ENCODE results near the gene TTLL8.

Gene TTLL8

DNA sequence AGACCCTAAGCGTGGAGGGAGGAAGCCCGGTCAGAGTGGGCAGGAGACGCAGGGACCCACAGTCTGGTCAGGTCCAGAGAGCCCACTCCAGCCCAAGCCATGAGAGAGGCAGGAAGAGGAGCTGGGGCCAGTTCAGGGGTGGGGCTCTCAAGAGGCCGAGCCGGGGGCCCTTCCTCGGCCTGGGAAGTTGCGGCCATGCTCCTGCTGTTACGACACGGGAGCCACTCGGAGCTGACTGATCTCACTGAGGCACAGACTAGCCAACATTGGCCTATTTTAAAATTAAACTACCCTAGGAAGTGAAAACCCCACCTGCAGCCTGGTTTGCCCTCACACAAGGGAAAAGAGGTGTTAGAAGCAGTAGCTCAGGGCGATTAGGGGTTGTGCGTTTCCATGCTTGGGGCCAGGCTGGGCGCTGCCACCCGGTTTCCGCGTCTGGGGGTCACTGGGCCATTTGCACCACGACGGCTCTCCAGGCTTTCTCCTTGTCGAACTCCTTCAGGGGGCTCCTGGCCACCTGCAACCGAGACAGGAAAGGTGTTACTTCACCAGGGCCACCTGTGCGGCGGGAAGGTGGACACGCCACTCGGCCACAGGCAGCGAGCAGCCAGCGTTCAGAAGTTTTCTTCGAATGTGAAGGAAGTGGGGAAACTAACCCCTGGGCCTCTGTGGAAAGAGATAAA is 3.2 kb upstream of the TTLL8 start:
- no peak for DNase-seq

DNA sequence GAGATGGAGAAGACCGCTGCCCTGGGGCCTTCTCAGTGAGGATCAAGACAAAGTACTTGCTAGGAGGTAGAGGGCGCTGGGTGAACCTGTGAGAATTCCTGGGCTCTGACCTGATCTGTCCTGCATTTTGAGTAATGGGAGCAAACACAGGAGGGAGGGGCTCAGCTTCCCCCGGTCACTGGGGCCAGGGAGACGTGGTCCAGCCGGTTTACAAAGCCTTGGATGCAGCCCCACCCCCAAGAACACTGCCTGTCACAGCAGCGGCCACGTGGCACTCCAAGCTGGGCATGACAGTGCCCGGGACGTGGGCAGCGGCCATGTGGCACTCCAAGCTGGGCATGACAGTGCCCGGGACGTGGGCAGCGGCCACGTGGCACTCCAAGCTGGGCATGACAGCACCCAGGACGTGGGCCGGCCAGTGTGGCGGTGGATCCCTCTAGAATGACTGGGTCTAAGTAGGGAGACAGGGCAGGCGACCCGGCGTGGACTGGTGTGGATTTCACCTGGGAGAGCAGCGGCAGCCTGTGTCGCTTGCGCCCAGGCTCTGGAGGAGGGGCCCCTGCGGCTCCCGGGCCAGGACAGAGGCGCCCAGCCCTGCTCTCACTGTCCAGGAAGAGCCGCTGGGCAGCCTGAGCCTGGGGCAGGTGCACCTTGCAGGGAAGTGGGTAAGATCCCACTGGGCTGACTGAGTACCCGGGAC is 2.5 kb upstream of the TTLL8 start:
- no peak for DNase-seq

DNA sequence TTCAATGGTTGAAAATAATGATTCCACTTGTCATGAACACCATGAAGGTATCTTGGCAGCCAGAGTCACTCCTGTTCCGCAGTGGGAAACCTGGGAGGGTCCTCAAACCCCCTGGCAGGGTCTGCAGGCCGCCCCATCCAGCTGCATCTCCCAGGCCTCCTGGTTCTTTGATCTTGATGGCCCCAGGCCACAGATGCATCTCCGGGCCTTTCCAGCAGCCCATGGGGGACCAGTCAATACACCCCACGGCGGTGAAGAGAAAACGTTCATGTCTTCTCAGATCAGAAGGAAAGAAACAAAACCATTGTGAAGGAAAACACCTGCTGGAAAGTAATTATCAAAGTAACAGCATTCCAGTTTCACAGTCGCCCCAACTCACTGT is 1.8 kb upstream of the TTLL8 start:
- no peak for DNase-seq

DNA sequence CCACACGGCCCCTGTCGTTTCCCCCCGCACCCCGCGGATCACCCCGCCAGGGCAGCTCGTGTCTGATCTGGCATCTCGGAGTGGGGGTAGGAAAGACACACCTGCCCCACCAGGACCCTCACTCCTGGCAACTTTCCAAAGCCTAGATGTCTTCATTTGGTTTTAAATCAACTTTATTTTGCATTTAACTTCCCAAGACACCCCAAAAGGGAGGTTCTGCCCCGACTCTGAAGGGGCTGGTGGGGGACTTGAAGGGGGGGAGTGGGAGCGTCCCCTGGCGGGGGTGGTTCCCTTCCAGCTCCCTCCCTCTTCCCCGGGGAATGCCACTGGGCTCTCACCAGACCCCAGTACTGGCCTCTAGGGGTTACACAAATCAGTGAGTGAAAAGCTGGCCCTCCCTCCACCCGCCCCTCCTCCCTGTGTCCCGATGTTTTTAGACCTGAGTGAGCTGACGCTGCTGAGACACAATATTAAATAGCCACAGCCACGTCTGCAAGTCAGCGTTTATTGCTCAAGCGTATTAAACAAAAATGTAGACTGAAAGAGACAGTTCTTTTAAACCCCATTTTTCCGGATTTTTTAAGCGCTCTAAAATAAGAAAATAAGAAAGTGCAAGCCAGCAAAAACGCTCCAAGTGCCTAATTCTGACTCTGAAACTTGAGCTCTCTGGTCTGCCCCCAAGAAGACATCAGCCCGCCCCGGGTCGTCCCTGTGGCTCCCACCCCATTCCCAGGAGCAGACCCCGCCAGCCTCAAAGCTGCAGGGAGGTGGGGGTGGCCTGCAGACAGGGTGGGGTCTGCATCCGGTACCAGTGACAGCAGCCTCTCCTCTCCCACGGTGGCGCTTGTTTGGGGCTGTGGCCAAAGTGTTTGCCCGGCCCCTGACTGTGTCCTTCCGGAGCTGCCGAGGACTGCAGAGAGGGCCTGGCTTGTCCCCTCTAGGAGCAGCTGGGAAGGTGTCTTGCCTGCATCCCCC is 1.1 kb upstream of the TTLL8 start:
- no peak for DNase-seq

DNA sequence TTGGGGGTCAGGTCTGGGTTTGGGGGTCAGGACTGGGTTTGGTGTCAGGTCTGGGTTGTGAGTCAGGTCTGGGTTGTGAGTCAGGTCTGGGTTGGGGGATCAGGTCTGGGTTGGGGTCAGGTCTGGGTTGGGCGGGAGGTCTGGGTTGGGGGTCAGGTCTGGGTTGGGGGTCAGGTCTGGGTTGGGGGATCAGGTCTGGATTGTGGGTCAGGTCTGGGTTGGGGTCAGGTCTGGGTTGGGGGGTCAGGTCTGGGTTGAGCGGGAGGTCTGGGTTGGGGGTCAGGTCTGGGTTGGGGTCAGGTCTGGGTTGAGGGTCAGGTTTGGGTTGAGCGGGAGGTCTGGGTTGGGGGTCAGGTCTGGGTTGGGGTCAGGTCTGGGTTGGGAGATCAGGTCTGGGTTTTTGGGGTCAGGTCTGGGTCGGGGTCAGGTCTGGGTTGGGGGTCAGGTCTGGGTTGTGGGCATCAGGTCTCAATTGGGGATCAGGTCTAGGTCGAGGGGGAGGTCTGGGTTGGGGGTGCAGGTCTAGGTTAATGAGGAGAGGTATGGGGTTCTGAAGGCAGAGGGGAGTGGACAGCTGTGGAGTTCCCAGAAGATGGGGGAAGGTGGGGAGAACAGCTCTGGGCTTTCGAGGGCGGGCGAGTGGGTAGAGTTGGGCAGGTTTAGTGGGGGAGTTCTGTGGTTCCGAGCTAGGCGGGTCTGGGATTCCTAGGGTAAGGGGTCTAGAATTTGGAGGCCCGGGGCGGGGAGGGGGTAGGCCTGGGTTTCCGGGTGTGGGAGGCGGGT is 629 bp downstream of the TTLL8 start:
- DNase-seq = no peak

DNA sequence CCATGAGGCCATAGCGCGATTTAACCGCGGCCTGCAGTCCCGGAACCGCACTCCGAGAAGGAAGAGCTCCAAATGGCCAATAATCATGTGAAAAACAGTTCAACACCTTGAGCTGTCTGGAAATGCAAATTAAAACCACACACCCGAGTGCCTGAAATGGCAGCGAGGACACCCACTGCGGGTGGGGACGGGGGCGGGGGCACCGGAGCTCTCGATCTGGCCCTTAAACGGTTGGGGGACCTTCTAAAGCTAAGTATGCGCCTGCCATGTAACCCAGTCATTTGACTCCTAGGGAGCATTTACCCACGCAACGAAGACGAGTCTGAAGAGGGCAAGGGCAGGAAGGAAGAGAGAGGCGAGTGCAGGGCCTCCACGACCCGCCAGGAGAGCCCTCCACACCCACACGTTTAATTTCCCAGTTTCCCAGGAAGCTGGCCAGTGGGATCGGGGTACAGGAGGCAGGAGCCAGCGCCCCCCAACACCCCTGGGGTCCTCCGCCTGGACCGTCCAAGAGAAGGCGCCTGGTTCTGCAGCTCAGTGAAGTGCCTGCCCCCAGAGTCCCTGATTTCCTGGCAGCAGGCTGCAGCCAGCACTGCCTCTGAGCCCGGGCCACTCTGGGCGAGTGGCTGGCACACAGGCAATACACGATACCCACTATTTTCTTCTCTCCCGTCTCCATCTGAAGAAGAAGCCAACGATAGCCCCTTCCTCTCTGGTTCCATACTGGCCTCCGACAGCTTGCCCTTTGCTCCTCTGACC is 1.7 kb downstream of the TTLL8 start:
- no peak for DNase-seq

DNA sequence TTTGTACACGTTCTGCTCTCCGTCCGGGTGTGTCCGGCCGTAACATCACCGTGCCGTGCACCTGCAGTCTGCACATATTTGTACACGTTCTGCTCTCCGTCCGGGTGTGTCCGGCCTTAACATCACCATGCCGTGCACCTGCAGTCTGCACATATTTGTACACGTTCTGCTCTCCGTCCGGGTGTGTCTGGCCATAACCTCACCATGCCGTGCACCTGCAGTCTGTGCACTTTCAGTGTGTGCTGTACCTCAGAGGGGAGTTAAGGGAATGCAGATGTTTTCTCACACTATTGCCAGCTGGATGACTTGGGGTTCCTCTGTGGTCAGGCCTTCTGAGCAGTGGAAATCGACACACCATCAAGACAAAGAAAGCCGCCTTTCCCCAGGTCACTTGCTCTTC is 4.2 kb downstream of the TTLL8 start:
- no peak for DNase-seq

DNA sequence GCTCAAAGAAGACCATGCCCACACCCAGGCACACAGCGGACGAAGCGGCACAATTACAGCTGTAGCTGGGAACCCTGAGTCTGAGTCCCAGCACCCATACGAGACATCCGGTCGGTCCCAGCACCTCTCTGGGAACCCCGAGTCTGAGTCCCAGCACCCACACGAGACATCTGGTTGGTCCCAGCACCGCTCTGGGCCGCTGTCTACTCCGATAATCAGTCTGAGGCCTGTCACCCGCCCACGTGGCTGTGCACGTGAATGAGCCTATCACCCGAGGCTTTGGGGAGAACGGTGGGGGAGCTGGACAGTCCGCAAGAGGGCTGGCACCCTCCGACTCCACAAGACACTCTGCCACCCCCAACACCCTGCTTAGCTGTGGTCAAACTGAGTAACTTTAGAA is 6.2 kb downstream of the TTLL8 start:
- no peak for DNase-seq

DNA sequence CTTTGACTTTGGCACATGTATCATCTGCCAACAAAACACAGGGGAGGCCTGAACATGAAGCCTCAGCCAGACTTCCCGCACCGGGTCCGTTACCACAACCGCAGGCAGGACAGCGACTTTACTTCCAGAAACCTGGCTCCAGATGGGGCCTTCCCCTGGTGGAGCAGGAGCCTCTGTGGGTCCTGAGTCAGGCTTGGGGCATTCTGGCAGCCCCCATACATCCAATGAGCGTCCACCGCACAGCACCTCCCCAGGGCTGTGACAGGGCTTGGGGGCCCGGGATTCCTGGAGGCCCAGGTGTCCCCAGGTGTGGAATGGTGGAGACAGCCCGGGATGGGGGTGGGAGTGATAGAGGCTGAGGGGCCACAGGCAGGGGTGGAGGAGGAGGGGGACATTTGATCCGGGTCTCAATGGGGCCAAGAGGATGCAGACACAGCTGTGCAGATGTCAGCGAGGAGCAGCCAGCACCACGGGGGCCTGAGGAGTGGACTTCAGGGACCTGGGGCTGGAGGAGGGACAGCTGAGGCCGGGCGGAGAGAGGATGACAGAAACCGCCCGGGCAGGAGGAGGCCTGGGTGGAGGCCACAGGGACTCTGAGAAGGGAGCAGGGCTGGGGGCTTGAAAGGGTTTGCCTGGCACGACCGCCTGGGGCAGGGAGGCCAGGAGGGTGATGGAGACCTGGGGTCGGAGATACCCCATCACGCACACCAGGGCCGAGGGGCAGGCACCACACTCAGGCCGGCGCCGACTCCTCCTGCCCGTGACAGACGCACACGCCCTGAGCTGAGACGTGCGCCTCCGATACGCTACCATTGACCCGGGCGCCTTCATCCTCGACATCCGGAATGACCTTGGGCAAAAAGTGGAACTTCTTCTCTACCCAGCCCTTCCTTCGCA is 8.6 kb downstream of the TTLL8 start:
- no peak for DNase-seq

DNA sequence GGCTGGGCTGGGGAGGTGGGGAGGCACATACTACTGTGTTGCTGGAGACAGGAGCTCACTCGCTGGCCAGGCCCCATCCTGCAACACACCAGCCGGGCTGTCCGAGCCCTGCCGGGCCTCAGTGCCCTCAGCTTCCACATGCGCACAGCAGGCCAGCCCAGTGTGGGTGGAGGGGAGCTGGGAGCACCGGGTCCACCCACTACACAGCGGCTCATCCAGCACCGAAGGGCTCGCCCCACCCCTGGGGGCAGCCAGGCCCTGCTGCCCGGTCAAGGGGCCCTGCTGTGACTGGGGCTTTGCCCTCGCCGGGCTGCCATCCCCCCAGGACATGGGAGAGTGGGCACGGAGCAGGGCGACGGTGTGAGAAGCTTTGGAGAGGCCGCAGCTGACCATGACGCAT is 9.3 kb downstream of the TTLL8 start:
- no peak for DNase-seq

DNA sequence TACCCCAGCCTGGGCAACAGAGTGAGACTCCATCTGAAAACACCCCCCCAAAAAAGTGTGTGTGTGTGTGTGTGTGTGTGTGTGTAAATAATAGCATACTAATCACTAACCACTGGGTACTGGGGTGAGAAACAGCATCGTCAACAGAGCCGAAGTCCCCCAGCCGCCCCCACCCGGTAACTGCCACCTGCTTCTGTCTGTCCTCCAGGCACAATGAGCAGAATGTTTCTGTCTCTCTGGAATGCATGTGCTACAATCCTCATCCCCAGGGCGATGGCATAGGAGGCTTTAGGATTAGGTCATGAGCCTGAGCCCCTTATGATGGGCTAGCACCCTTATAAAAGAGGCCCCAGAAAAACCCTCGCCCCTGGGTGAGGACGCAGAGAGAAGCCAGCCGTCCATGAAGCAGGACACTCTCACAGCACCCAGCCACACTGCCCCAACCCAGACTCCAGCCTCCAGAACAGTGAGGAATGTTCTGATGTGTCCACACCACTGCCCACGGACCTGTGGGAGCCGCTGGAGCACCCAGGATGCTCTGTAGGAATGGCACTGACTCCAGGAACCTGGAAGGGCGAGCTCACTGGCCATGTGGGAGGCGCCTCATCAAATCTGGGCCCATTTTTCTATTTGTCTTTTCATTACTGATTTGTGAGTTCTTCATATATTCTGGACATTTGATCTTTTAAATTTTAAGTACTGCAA is 9.9 kb downstream of the TTLL8 start:
- DNase-seq = no peak

DNA sequence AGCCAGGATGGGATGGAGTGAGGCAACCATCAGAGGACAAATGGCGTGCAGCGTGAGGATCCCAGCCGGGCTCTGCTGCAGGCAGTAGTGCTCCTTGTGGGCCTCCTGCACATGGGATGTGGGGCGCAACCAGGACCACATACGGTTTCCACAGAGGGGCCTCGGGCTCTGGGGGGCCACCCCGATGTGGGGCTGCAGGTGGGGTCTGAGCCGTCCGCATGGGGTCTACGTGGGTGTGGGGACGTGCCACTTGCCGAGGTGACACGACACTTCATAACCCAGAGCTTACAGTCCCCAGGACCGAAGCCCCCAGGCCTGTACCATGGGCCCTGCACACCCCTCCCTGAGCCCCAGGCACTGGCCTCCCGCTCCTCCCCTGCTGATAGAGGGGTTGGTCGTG is 10.8 kb downstream of the TTLL8 start:
- no peak for DNase-seq

DNA sequence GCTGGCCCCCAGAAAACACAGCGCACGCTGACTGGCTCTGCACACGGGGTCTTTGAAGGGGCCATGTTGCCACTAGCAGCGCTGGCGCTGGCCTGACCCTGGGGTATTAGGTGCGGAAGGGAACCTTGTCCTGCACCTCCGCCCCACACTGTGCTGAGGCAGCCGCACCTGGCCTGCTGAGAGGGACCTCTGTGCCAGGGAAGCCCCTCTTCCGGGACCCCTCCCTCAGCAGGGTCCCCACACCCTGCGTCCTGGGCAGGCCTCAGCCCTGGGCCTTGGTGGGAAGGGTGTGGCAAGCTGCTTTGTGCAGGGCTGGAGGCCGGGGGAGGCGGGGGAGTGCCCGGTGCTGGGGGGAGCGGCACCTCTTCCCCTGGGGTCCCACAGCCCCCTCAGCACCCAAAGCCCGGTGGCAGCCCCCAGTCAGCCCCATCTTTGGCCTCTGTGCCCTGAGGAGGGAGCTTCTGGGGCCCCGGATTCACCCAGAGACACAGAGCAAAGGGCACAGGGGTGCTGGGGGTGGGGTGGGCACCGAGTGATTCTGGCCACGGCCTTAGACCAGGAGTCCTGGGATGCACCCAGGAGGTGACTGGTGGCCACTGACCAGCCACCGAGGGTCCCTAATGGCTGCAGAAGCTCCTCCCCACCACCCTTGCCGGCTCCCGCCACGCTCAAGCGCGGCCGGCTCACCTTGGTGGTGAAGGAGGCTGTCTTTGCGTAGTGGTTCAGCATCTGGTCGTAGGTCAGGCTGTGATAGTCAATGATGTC is 11.4 kb downstream of the TTLL8 start:
- DNase-seq = no peak

DNA sequence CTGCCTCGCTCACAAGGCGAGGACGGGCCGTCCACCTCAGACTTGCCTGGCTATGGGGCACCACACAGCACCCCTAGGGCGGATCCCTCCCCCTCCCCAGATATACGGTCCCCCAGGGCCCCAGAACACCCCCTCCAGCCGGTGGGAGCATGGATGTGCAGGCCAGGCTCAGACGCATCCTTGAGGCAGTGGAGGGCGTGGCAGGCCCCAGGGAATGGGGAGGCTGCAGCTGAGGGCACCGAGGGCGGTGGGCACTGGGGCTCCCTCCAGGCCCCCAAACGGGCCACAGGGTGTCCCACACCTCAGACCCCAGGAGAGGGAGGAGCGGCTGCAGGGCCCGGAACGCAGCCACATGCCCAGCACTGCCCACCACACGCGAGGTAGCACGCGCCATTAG is 12.1 kb downstream of the TTLL8 start:
- no peak for DNase-seq

DNA sequence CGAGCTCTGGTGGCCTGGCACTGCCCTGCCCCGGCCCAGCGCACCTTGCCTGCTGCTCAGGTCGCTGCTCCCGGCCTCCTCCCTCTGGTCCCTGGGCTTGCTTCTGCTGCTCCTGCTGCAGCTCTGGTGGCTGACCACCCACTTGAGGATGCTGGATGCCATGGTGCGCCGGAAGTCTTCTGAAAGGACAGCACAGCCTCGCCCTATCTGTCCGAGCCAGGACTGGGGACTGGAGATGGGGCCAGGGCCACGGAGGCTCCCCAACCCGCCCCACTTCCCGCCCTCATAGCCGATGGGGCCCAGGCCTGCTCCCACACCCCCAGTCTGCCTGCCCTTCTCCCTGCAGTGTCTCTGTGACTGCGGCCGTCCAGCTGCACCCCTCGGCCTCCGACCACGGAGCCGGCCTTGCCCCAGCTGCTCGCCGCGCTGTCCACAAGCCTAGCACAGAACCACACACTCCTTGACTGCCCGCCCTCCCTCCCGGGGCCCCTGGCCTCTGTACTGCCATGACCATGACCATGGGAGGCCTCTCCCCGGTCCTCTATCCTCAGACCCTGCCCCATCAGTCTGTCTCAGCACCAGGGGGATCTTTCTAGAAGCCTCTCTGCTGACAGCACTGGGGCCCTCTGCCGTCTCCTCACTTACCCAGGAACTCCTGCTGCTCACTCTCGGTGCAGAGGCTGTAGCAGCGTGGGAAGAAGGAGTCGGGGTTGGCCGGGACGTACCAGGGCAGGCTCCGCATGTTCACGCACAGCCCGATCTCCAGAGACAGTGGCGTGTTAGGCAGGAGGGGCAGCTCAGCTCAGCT is 12.7 kb downstream of the TTLL8 start:
- no peak for DNase-seq

DNA sequence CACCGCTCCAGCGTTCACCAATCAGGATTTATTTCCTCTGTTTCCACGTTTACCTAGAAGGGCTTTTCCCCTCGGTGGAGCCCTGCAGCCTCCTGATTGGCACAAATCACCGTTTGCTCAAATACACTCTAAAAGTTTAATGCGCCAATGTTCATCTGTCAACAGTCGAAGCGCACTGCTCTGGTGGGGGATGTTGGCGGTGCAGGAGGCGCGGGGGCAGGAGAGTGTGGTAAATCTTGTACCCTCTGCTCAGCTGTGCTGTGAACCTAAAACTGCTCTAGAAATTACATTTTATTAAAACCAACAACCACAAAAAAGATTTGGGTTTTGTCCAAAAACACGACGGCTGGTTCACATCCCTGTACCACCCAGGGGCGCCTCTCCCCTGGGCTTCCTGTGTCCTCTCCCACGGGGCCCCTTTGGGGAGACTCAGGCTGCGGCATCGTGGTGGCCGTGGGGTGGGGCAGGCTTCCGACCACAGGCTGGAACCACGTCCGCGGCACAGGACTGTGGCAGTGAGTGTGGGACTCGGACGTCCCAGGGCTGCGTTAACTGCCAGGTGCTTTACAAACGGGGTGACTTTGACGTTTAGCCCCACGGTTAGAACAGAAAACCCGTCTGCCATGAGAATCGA is 13.5 kb downstream of the TTLL8 start:
- no peak for DNase-seq

DNA sequence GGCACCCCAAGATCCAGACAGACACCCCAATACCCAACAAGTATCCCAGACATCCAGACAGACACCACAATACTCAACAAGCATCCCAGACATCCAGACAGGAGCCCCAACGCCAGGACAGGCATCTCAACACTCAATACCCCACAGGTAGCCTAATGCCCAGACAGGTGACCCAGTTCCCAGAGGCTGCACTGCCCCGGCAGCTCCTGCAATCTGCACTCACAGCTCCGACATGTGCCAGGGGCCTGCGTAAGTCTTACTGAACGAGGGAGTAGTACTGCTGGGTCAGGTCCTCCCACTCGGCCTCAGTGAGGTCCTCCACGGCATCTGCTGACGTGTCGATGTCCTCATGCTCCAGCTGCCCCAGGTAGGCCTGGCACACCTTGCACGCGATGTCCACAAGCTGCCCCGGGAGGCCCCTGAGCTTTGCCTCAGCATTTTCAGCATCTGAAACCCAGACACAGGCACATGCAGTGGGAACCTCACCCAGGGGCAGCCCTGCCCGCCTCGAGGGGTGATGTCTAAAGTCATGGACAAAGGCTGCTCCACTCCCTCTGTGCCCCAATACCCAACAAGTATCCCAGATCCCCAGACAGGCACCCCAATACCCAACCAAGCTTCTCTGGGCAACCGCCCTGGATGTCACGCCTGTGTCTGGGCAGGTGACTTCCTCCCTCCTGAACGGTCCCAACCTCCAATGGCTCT is 16.6 kb downstream of the TTLL8 start:
- no peak for DNase-seq

DNA sequence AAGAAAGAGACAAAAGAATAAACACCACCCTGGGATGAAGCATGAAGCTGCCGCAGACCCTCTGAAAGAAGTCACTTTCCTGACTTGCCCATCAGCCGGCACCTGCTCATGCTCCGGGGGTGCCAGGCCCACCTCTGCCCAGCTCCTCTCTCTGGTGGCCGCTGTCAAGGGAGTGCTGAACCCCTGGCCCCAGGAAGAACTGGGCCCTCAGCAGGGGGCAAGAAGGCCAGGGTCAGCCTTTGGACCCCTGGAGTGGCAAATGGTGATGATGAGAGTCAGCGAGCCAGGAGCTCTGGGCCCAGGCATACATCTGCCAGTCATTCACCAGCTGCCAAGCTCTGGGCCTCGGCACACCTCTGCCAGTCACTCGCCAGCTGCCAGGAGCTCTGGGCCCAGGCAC is 17.4 kb downstream of the TTLL8 start:
- DNase-seq = no peak
